GM19372 (cell line): ENCODE results near the gene CCDC187.
"Not testable (repeated sequence)": the region's sequence is repeated elsewhere in the genome, so short reads cannot be mapped to it uniquely, and the experiment has no call there.

Source experiments
- ATAC-seq: cut with Tn5 transposase; IDR thresholded peaks from one replicate; pipeline ENCODE4 v1.9.1; 2021; ENCODE audit warnings: mild to moderate bottlenecking, low read depth, moderate library complexity; ENCODE audit not compliant: unreplicated experiment

CCDC187 gene

DNA sequence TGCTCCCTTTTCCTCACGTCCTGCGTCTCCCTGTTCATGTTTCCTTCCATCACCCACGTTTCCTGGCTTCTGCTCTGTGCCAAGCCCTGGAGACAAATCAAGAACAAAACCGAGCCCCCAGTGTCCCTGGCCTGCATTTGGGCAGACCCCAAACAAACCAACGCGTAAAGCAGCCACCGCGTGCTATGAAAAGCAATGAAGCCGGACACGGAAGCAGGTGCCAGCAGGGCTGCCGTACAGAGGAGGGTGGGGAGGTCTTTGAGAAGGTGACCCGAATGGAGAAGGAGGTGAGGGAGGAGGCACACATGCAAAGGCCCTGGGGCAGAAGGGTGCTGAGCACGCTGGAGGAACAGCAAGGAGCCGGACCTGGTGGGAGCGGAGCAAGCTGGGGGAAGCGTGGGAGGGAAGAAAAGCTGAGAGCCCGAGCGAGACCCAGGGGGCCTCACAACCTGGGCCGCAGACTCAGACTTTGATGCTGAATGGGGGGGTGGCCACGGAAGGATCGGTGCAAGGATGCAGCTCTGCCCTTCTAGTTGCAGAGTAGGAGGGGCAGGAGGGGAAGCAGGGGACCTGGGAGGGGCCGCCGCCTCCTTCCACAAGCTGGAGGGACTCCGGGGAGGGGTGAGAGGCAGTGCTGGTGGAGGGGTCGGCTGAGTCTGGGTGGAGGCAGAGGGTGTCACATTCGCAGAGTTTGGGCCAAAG is 56.9 kb downstream of the CCDC187 start:
- ATAC-seq = no peak

DNA sequence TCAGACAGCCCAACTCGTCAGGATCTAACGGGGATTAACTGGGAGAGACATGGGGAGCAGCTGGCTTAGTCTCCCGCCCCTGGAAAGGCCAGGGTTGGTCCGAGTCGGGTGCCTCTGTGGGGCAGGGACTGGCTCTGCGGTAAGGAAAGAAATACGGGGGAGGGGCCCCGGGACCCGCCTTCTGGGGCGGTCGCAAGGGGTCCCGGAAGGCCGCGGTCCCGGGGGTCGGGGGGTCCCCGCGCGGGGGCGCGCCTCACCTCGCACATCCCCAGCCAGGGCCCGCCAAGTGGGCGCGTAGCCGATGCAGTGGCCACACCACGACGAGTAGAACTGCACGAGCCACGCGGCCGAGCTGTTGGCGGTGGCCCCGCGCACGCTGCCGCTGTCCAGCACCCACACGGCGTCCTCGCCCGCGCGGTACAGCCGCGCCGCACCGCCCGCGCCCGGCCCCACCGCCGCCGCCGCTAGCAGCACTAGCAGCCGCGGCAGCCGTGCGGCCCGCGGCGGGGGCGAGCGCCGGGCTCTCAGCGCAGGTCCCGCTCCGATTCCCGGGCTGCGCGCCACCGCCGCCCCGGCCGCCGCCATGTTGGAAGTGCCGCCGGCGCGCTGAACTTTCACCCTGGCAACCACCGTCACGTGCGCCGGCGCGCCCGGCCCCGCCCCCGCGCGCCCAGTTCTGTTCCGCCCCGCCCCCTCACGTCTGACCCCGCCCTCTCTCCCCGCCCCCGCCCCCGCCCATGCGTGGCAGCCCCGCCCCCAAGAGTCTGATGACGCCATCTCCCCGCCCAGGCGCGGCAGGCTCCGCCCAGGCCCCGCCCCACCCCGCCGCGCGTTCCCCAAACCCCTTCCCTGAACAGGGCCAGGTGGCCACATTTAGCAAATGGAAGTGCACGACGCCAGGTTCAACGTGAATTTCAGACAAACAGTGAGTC is 58.4 kb downstream of the CCDC187 start, which contains the start of gene QSOX2:
Gene QSOX2 (minus strand): TSS at position 594 of the 932 bp plus-strand sequence. CDS start 9 bp downstream, at position 585.
- ATAC-seq = peak; percentile 63

DNA sequence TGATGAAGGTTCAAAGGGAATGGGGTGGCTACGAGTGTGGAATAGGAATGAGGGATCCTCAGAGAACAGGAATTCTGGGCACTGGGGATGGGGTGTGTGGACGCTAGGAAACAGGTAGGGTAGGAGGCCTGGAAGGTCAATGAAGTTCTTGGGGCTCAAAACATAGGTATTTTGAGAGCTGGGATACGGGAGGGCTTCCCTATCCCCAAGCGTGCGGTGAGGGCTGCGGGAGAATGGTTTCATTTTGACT is 59.0 kb downstream of the CCDC187 start:
- no peak for ATAC-seq

DNA sequence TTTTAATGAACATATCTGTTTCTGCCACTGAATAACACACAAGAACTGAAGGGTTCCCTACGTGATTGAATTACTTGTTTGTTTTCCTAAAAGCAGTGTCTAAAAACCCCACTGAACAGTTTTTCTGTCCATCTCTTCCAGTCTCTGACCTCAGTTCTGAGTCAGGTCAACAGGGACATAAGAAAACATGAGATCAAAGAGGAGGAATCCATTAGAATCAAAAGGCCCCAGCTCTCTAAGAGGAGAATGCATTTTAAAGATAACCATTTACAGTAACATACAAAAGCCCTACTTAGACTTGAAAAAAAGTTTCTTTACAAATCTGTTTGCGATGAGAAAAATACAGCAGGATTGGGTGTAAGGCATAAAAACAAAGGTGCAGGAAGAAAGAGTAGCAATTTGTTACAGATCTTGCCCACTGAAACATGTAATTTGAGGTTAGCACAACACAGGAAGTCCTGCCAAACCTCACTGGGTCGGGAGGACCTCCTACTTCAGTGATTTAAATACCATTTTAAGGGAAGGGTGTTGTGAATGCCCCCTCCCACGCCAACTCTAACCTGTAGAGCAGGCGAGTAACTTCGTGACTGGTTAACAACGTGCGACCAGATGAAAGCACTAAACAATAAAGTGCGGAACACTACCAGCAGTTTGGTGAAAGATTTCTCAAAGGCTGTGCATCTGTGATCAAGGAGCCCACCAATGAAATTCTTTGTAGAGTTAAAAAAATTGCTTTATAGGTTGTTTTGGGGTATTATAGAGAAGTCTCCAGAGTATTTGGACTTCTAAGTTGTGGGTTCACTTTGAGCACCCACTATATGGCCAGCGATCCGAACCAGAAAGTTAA is 59.5 kb downstream of the CCDC187 start:
- ATAC-seq = peak; percentile 34

DNA sequence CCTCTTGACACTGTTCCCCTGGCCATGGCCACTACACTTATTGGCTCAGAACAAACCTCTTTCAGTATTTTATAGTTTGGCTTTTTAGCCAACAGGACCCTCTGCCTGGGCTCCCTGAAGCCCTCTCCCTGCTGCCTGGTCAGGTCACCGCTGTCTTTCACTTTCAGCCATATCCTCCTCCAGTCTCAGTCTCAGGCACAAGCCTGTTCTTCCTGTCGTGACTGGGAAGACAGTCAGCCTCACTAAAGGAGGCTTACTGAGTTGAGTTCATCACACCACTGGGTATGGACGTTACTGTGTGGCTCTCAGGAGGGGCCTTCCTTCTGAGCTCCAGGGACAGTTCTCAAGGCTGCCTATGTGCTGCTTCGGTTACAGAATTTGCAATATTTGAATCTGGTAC is 60.3 kb downstream of the CCDC187 start:
- no peak for ATAC-seq

DNA sequence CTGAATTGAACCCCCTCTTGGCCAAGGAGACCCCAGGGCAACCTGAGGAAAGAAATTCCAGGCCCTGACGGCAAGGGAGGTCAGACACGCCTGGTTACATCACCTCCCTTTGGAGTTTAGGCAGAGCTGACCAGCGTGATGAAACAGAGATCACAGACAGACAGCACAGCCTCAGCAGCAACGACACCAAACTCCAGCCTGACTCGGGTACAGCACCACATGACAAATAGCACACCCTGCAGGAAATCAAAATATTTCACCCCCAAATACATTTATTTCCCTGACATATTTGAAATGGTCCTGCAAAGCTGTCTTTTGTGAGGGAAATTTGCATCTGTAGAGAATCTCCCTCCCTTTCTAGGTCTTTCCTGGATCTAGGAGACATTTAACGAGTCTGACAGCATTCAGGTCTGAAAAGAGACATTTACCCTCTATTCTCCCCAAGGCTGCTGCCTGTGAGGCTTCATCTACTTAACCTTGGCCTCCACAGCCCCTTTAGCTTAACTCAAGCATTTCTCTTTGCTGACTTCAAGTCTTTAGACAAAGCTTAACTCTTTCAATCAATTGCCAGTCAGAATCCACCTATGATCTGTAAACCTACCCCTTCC is 60.9 kb downstream of the CCDC187 start:
- ATAC-seq = no peak

DNA sequence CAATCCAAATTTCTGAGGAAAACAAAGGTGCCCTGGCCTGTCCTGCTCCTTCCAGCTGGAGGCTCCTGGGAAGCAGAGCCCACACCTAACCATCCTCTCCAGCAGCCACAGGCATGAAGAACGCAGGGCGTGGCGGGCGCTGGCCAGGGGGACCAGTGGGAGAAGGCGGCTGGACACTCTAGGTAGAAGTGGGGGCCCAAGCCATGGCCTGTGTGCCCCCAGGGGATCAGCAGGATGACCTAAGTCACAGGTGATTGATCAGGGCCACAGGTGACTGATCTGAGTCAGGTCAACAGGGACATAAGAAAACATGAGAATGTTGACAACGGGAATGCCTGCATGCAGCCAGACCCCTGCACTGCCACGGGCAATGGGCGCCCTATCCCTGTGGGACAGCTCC is 61.6 kb downstream of the CCDC187 start:
- ATAC-seq = no peak

DNA sequence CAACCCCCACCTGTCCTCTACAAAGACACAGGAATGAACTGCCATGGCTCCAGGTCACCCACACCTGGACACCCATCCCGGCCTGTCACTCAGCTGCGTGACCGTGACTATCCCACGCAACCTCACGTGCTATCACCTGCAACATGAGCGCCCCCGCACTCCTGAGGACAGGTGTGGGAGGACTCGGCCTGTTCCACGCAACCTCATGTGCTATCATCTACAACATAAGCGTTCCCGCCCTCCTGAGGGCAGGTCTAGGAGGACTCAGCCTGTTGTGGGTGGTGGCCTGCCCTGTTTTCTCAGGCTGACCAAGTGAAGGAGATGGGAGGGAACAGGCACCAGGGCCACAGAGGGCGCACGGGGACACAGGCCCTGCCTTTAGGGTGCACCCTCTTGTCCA is 62.4 kb downstream of the CCDC187 start:
- ATAC-seq = no peak

DNA sequence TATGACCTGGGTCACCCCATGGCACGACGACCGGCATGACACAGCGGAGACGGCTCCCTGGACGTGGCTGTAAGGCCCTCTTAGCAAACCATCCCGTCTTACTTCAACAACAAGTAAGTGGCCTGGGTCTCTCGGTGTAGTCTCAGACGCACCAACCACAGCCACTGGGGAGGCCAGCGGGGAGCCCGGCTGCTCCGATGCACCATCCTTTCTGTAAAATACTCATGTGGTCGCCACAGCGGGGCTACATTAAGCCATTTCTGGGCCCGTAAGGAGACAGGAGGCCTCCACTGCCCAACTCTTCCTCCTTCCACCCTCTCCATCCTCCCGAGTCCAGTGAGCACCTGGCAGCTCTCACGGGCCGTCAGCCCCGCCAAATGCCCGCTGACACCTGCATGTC is 63.0 kb downstream of the CCDC187 start:
- no peak for ATAC-seq

DNA sequence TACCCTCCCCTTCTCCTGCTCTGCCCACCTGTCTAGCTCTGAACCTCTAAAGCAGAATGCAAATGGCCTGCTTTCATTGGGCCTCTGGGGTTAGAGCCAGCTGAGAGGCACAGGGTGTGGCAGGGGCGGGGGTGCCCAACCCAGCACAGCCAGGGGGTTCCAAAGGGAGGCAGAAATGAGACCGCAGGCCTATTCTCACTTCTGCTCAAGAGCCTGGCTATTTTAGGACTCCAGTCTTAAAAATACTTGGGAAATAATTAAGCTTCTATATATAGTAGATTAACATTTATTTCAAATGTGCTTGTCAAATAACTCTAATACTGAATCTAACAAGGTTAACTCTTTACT is 63.9 kb downstream of the CCDC187 start:
- ATAC-seq = no peak

DNA sequence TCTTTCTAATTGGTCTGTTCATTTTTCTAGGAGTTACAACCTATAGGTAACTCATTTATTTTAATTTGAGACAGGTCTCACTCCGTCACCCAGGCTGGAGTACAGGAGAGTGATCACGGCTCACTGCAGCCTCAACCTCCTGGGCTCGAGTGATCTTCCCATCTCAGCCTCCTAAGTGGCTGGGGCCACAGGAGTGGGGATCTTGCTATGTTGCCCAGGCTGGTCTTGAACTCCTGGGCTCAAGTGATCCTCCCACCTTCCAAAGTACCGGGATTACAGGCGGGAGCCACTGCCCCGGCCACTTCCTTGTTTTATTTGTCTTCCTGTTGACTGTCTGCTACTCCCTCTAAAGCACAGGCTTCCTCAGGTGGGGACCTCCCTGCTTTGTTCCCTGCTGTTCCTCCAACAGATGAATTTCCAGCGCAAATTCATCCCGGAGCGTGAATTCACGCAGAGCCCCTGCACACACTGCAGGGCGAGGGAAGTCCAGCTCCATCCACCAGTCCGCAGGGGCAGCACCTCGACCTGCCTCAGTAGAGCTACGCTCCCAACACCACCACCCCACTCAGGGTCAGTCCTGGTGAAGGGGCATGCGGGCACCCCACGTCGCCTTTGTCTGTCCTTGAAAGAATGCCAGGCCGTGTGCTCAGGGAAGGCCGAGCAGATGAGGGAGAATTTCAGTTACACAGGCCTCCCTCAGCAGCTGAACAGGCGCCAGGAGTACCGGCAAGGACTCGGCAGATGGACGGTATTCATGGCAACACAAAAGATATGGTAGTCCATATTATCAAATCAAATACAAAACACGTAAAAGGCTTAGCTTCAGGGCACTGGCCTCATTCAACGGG is 64.5 kb downstream of the CCDC187 start:
- ATAC-seq = no peak

DNA sequence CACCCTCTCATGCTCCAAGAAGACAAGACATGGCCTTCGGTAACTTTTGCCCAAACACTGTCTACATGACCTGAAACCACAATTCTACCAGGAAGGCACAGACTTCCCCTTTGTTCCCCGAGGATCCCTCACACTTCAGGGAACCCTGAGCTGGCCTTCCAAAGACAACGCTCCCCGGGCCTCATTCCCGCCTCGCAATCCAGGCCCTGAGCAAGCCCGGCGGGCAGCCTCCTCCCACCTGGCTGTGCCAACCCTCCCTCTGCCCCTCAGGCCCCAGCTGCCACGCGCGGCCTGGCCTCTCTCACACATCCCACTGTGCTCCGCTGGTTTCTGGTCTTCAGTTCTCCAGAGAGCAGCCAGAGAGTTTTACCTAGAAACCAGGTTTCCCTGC is 65.6 kb downstream of the CCDC187 start:
- ATAC-seq = no peak

DNA sequence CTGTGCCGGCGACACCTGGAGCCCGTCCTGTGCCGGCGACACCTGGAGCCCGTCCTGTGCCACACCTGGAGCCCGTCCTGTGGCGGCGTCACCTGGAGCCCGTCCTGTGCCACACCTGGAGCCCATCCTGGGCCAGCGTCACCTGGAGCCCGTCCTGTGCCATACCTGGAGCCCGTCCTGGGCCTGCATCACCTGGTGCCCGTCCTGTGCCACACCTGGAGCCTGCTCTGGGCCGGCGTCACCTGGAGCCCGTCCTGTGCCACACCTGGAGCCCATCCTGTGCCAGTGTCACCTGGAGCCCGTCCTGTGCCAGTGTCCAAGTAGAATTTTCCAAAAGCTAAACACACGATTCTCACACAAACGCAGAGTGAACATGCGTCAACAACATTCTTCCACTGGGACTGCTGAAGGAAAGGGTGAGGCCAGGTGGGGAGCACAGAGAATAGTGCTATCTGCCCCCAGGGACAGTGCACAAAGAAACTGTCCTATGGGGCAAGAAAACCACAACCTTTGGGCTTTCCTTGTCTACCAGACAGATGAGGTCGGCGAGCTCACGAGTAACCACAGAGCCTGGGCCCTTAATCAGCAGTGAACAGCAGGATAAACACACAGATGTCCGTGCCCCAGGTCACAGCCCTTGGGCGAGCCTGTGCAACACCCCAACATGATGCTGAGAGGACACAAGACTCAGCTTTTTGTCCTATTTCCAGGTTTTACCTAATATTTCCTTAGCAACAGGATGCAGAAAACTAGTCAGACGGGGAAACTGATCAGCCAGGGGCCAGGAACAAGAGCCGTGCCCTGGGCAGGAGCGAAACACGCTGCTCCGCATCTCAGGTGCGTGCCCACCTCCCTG is 66.2 kb downstream of the CCDC187 start:
- no peak for ATAC-seq

DNA sequence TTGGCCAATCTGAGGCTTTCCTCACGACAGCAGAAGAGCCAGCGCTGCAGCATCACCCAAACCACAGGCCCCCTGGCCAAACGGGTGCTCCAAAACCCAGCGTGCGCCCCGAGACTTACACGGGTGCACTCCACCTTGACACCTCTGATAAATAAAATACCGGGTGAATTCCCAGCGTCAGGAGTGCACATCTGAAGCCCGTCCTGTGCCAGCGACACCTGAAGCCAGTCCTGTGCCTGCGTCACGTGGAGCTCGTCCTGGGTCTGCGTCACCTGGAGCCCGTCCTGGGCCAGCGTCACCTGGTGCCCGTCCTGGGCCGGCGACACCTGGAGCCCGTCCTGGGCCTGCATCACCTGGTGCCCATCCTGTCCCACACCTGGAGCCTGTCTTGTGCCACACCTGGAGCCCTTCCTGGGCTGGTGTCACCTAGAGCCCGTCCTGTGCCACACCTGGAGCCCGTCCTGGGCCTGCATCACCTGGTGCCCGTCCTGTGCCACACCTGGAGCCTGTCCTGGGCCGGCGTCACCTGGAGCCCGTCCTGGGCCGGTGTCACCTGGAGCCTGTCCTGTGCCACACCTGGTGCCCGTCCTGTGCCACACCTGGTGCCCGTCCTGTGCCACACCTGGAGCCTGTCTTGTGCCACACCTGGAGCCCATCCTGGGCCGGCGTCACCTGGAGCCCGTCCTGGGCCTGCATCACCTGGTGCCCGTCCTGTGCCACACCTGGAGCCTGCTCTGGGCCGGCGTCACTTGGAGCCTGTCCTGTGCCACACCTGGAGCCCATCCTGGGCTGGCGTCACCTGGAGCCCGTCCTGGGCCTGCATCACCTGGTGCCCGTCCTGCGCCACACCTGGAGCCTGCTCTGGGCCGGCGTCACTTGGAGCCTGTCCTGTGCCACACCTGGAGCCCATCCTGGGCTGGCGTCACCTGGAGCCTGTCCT is 67.2 kb downstream of the CCDC187 start:
- ATAC-seq = not testable (repeated sequence)

DNA sequence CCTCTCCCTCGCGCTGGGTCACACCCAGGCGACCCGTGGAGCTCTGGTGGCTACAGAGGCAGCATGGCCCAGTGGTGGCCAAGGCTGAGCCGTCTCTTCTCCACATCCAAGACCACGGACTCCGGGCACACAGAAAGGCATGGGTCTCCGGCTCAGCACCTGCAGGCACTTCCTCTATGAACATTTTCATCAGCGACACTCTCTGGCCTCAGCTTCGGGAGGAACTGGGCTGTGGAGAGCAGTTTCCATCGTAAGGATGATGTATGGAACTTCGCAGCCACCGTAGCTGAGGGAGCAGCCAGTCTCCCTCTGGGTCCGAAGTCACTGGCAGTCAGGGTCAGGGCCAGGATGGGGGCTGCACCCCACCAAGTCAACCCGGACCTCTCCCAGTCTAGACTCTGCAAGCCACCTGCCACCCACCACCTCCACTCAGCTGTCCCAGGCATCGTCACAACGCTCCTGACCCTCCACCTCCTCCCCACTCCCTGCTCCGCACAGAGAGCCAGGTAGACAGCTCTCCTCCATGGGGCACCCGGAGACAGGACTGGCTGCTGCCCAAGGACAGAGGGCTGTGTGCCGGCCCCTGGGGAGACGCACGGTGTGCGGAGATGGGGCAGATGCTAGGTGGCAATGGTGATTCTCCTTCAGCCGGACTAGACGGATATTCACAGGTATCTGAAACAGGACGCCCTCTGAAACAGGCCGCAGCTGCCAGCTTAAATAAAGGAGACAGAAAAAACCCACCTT is 68.0 kb downstream of the CCDC187 start:
- ATAC-seq = no peak

DNA sequence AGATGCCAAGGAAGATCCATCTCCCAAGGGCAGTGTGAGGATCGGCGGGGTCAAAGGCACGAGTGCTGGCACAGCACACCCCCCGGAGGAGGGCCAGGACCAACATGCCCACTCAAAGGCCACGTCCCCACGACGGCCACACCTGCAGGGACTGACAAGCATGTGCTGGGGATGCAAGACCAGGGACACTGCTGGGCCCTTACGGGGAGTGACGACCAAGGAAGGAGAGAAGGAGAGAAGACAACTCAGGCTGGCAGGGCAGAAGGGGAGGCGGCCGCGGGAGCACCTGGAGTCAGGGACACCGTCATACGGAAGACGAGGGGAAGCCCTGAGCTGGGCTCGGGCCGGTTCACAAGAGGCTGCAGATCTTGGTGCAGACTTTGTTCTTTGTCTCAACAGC is 68.7 kb downstream of the CCDC187 start:
- ATAC-seq = no peak

DNA sequence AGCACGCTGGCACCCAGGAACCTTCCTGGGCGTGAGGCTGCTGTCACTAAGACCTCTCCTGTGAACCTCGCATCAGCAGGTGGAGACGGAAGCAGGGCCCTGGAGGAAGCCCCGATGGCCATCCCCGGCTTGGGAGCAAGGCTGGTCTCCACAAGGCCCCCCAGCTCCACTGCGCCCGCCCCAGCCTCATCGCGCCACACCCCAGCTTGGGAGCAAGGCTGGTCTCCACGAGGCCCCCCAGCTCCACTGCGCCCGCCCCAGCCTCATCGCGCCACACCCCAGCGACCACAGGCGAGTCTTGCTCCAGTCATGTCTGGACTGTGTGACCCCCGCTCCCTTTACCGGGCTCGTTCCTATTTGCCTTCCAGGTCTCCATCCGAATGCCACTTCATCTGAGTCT is 69.3 kb downstream of the CCDC187 start:
- no peak for ATAC-seq
